GM10266 (cell line): Measurements from ENCODE around the gene WDR83.
"Not testable (repeated sequence)": the region's sequence is repeated elsewhere in the genome, so short reads cannot be mapped to it uniquely, and the experiment has no call there.

ENCODE experiments used
- DNase-seq: peaks from one replicate; pipeline ENCODE4 v3.0.0; 2012; ENCODE audit errors: extremely low spot score
- CTCF ChIP-seq: IDR thresholded peaks from 2 replicates; pipeline ENCODE4 v1.5.1; 2012; ENCODE audit warnings: mild to moderate bottlenecking, low read depth; ENCODE audit not compliant: control insufficient read depth, insufficient read depth; ENCODE audit errors: missing control alignments

Gene WDR83

GRCh38 chr19:12629215-12629614 is 37.4 kb upstream of the WDR83 start:
- no peak for DNase-seq
- no peak for TF ChIP-seq CTCF

GRCh38 chr19:12636631-12637030 is 30.0 kb upstream of the WDR83 start:
- no peak for TF ChIP-seq CTCF
- DNase-seq, result no peak

GRCh38 chr19:12638611-12639182 is 27.9 kb upstream of the WDR83 start:
- peak; percentile 3 for DNase-seq
- TF ChIP-seq CTCF, result no peak

- DNase-seq, result peak; percentile 88
- peak; percentile 84 for TF ChIP-seq CTCF
Observed at GRCh38 chr19:12639901-12640613, 26.6 kb upstream of the WDR83 start.

GRCh38 chr19:12641456-12641855 is 25.2 kb upstream of the WDR83 start:
- no peak for TF ChIP-seq CTCF

GRCh38 chr19:12642506-12642905 is 24.1 kb upstream of the WDR83 start:
- TF ChIP-seq CTCF, result no peak
- peak; percentile 5 for DNase-seq

More at GRCh38 chr19:12641456-12641855, 25.2 kb upstream of the WDR83 start:
- peak; percentile 5 for DNase-seq

- DNase-seq, result not testable (repeated sequence)
Observed at GRCh38 chr19:12643716-12644115, 22.9 kb upstream of the WDR83 start.

- no peak for TF ChIP-seq CTCF
- DNase-seq, result peak; percentile 20
Observed at GRCh38 chr19:12646551-12646950, 20.1 kb upstream of the WDR83 start.
